GM18502 (cell line): ENCODE data around the gene DPP6.

ENCODE experiments used
- ATAC-seq: cut with Tn5 transposase; IDR thresholded peaks from one replicate; pipeline ENCODE4 v1.9.1; 2021; ENCODE audit warnings: mild to moderate bottlenecking; ENCODE audit not compliant: unreplicated experiment, poor library complexity

DPP6 gene

GRCh38 chr7:154861589-154861988, 809.4 kb downstream of the DPP6 start:
- no peak for ATAC-seq

DNA sequence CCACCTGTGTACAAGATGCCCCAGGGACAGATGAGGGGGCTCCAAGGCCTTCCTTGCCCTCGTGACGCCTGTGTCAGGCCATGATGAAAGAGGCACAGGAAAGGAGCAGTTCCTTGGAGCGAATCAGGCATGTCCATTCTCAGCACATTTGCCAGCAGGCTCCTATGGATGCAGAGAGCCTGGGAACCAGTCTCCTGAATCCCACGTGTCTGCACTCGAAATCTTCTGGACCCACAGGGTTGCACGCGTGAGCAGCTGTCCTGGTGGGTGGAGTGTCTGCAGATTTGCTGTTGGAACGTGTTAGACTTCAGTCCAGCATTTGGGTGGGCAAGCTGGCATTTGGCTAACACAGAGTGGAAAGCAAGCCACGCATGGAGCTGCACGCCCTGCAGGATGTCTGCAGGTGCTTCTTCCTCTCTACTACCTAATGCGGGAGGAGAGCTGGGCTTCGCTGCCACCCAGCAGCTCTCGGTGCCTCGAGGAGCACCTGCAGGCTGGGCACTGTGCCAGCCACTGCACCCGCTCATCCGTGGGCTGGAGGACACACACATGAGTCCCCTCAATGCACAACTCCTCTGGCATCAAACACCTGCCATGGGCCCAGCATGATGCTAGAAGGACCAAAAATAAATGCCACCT, 810.1 kb downstream of the DPP6 start:
- ATAC-seq: no peak

DNA sequence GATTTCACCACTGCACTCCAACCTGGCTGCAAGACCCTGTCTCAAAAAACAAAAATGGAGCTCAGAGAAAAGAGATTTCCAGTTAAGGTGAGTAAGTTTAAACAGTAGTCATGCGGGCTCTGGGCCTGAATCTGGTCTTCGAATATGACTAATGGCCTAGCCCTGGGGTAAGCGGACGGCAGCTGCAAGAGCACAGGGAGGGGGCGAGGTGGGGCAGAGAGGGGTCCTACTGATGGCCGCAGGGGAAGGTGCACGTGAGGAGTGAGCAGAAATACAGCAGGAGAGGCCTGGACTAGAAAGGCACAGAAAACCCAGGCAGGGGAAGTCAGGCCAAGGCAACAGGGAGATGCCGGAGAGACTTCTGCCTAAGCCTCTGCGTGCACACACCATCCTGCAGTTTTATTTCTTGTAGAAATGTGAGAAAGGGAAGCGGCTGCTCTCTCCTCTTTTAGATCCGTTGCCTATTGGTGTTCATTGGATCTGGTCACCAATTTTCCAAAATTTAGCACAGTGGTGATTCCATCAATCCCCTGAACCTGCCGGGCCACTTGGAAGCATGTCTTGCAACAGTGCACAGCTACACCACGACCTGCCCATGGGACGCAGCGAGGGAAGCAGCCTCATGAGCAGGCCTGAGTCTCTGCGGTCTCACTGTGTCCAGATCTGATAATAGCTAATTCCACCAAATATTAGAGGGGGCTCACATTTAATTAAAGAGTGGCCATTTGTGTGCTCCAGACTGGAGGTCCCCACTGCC, 811.7 kb downstream of the DPP6 start:
- no peak for ATAC-seq

DNA sequence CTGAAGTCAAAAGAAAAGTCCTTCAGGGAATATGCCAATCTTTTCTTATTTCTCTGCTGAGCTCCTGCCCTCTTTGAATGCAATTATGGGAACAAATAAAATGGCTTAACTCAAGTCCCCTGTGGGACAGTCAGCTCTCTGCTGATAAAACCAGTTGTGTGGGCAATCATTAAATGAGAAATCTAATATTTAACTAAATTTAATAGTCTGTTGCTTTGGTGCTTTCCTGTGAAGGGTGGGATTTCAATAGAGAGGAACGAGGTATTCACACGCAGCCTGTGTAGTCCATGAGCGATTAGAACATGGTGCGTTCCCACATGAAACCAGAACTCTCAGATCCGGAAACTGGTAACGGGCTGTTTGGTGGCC, 812.3 kb downstream of the DPP6 start:
- ATAC-seq: no peak

DNA sequence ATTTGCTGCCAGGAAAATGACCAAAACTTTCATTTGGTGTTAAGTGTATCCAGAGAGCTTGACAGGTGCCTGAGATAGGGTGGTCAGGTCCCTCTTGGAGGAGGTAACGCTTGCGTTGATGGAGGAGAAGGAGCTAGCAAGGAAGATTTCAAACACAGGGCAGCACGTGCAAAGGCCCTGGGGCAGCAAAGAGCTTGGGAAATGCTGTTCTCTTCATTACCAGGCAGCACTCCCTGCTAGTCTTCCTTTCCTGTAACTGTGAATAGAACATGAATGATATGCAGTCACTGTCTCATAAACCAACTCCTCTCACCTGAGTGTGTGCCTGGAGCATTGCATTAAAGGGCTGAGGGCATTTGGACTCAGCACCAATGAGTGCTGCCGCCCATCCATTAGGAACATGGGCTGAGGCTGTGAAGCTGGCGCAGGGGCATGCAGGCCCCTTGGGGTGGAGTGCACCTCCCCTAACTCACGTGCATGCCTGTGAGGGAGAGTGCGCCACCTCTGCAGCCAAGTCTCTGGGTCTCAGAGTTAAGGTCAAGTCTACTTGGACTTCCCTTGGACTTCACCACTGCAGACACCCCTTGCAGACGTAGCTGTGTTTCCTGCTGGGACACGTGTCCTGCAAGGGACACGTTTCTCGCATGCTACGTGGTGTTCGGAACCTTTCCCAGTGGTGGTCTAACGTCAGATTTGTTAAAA, 813.9 kb downstream of the DPP6 start:
- ATAC-seq: no peak

- ATAC-seq: peak; percentile 72
Observed at GRCh38 chr7:154867068-154867467, 814.9 kb downstream of the DPP6 start.

DNA sequence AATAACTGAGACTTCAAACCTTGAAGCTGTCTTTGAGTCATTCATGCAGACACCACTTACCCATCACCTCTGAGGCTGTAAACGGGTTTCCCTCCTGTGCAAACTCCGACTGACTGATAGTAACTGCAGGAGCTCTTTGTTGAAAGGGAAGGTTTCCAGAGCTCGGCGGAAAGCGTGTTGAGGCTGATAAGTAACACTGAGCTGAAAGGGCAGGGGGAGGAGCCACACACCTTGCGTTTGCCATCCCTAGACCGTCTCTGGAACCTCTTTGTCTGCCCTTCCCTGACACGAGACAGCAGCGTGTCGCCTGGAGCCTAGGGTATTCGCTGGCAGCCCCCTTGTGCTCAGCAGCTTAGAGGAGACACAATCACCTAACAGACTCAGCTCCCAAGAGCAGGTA, 816.7 kb downstream of the DPP6 start:
- ATAC-seq: no peak

GRCh38 chr7:154869436-154869835, 817.2 kb downstream of the DPP6 start:
- ATAC-seq: no peak

DNA sequence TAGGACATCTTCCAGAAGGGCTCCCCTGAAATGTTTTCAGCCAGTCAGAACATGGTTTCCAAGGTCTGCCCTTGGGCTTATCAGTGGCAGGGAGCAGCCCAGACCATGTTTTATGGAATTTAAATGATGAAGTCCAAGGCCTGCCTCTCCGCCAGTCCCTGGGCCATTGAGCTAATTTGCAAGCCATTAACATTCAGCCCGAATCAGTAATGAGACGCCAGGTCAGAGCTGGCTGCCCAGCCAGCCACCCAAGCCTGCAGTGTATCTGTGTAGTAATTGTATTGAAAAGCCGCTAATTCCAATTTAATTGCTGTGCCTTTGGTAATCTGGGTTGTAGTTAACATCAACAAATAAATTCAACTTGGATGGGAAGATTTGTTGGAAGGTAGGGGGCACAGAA, 819.3 kb downstream of the DPP6 start:
- no peak for ATAC-seq

- no peak for ATAC-seq
Observed at GRCh38 chr7:154871928-154872750, 819.9 kb downstream of the DPP6 start.

DNA sequence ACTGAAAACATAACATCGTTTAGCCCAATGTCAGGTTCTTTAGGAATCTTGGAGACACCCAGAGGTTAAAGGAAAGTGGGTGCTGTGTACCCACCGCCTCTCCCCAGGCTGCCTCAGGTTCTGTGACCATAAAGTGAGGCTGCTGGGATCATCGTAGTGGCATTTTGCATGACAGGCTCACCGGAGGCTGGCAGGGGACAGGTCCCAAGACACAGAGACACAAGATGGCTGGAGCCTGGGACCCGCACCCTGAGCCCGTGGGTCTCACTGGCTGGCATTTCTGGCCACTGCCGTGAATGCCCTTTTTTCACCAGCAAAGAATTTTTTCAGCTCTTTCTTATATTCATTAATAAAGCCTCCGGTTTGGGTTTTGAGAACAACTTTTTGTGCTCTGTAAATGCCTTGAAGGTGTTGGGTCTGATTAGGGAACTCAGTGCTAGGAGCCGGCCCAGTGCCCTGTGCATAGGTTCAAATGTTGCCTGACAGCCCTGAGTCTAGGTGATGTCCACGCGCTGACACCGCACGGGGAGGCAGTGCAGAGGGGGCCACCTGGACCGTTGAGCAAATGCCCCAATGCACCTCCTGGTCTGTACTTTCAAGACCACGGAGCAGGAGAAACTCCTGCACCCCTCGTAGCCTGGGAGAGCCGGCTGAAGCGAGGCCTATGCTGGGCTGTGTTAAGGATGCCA, 820.8 kb downstream of the DPP6 start:
- ATAC-seq: no peak

- ATAC-seq: no peak
Observed at GRCh38 chr7:154873500-154874121, 821.4 kb downstream of the DPP6 start.

GRCh38 chr7:154874409-154875113, 822.4 kb downstream of the DPP6 start:
- no peak for ATAC-seq

- ATAC-seq: no peak
Observed at GRCh38 chr7:154875297-154875696, 823.1 kb downstream of the DPP6 start.

DNA sequence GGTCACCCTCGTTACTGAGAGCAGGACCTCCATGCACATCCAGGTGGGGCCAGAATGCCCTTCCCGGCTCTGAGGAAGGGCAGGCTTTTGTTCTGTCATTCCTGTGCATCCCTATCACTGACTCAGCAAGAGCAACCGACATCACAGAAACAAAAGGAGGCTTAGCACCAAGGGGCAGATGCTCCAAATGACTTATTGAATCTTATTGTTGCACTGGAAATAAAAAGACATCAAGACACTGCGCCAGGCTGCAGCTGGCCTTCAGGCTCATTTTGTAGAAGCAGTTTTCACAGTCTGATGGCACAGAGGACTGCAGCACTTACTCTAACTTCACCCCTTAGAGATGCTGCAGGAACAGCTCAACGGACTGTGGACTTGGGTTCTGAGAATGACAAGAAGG, 824.3 kb downstream of the DPP6 start:
- ATAC-seq: no peak

DNA sequence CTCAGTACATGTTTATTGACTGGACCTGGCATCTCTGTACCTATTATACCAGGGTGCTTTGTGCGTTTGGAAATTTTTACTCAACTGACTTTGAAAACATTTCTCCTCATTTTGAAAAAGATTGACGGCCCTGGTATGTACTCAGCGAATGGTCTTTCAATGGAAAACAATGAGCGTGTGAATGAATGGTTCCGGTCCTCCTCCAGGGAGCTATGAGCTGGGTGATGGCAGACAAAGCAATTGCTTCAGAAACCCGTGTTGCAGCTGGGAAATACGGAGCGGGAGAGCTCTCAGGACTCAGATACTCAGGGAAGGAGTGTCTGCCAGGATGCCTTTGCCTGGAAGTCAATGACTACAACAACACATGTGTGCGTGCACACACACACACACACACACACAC, 824.8 kb downstream of the DPP6 start:
- ATAC-seq: no peak

DNA sequence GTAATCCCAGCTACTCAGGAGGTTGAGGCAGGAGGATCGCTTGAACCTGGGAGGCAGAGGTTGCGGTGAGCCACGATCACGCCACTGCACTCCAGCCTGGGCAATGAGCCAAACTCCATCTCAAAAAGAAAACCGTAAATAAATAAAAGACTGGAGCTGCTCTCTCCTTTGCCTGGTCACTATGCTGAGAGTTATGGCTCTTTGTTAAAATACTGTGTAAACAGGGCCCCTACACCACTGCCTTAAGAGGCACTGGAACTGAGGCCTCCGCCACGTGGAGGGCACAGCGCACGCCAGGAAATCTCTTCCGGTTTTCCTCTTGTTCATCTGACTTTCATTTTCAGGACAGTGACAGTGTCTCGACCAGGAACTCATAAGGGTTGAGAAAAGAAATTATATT, 827.4 kb downstream of the DPP6 start:
- no peak for ATAC-seq

DNA sequence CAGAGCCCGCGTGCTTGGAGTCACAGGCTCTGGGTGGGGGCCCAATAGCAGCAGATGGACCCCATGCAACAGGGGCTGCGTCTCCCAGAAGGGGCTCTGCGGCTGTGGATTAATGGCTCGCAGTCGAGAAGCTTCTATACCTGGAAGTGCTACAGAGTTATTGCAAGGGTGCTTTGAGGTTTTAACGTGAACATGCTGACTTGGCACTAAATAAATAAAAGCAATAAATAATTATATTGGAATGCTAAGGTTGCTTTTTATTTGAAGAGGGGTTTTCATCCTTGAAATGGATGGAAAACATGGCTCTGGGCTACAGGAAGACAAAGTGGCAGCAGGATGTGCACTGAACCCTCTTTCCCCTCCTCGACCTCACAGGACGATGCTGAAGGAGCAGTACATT, 828.3 kb downstream of the DPP6 start:
- ATAC-seq: no peak

GRCh38 chr7:154881026-154881425, 828.8 kb downstream of the DPP6 start:
- no peak for ATAC-seq
